Measurements from ENCODE around the gene RAB20. TPM values are rescaled to one million over a fixed set of nuclear protein-coding genes. Genes with fewer than 3 reads are reported as not detected.

RAB20 gene
- polyA plus RNA-seq, 1 experiment, result 2.2 TPM

DNA sequence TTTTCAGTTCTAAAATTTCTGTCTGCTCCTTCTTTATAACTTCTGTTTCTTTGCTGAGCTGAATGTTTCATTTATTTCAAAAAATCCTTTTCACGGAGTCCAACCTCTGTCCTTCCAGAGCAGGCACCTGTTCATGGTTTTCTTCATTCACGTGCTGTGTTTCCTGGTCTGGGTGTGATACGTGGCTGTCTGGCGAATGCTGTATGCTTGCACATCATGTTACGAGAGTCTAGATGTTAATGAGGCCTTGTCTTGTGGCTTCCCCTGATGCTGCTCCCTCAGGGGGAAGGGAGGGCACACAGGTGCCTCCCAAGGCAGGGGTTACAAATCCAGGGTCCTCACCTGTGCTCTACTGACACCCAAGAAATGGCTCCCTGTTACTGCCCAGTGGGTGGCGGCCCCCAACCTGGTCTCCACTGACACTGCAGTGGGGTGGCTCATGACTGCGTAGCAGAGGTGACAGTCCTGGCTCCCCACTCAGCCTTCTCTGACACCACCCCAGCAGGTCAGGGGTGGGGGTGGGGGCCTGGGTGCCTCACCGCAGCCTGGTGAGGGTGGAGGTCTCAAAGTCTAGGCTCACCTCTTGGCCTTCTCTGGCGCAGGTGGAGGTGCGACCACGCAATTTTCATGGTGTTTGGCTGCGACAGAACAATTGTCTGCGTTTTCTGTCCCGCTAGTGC, 20.1 kb upstream of the RAB20 start:
- DNase-seq (ENCODE audit: low read depth, low spot score), result no peak
- Histone ChIP-seq H3K4me3 (ENCODE audit: low read depth, low read length) (no peak overlapping the region), H3K27me3 (ENCODE audit: control insufficient read depth, insufficient read depth, low read length) (peaks cover 8% of the 10 kb centered on the region), H3K27ac (ENCODE audit: low read depth, low read length) (no peak overlapping the region), H3K9me3 (ENCODE audit: control insufficient read depth, insufficient read depth, low read length) (no peaks in the 10 kb centered on the region)
- POLR2A ChIA-PET, result no interaction called here
- CTCF ChIA-PET, result no interaction called here
- TF ChIP-seq, protein P1, sequence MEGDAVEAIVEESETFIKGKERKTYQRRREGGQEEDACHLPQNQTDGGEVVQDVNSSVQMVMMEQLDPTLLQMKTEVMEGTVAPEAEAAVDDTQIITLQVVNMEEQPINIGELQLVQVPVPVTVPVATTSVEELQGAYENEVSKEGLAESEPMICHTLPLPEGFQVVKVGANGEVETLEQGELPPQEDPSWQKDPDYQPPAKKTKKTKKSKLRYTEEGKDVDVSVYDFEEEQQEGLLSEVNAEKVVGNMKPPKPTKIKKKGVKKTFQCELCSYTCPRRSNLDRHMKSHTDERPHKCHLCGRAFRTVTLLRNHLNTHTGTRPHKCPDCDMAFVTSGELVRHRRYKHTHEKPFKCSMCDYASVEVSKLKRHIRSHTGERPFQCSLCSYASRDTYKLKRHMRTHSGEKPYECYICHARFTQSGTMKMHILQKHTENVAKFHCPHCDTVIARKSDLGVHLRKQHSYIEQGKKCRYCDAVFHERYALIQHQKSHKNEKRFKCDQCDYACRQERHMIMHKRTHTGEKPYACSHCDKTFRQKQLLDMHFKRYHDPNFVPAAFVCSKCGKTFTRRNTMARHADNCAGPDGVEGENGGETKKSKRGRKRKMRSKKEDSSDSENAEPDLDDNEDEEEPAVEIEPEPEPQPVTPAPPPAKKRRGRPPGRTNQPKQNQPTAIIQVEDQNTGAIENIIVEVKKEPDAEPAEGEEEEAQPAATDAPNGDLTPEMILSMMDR (IDR thresholded peaks at IDR 0.05; ENCODE audit: low read depth, low read length), result no peak

DNA sequence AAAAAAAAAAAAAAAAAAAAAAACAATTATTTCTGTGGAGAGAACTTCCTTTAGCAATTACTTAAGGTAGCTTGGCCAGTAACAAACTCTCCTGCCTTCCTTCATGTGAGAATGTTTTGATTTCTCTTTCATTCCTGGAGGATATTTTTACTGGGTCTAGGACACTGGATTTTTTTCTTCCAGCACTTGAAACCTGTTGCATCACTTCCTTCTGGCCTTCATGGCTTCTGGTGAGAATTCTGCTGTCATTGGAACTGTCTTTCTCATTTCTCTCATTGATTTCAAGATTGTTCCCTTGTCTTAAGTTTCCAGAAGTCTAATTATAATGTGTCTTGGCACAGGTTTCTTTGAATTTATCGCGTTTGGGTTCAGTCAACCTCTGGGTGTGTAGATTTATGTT, 19.3 kb upstream of the RAB20 start:
- Histone ChIP-seq H3K27ac (ENCODE audit: low read depth, low read length) (no peak overlapping the region), H3K27me3 (ENCODE audit: control insufficient read depth, insufficient read depth, low read length) (peaks cover 10% of the 10 kb centered on the region), H3K4me3 (ENCODE audit: low read depth, low read length) (no peak overlapping the region), H3K9me3 (ENCODE audit: control insufficient read depth, insufficient read depth, low read length) (no peaks in the 10 kb centered on the region; the same call in 1 of the 2 replicates)
- no peak for DNase-seq (ENCODE audit: low read depth, low spot score)
- ChIA-PET POLR2A (no interaction called here), CTCF (no interaction called here)
- TF ChIP-seq, protein P1 (IDR thresholded peaks at IDR 0.05; ENCODE audit: low read depth, low read length), result no peak

DNA sequence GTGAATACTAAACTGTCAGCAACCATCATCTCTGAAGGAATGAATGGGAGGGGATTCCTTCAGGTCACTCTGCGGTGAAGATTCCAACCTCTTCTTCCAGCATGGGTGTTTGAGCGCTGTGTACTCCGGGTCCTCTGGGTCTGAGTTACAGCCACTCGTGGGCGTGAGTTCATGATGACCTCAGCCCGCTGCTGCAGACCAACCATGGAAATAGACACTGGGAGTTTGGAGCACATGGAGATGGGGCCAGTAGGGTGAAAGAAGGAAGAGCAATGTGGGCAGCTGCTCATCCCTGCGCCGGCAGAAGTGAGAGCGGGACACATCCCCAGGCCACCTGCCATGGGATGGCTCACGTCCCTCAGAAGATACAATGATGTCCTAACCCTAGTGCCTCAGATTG, 16.8 kb upstream of the RAB20 start:
- DNase-seq (ENCODE audit: low read depth, low spot score), result no peak
- Histone ChIP-seq H3K9me3 (ENCODE audit: control insufficient read depth, insufficient read depth, low read length) (no peaks in the 10 kb centered on the region; the same call in 1 of the 2 replicates), H3K27ac (ENCODE audit: low read depth, low read length) (no peak overlapping the region), H3K27me3 (ENCODE audit: control insufficient read depth, insufficient read depth, low read length) (peaks cover 25% of the 10 kb centered on the region), H3K4me3 (ENCODE audit: low read depth, low read length) (no peak overlapping the region)
- ChIA-PET POLR2A (no interaction called here), CTCF (no interaction called here)
- TF ChIP-seq, protein P1 (IDR thresholded peaks at IDR 0.05; ENCODE audit: low read depth, low read length), result no peak

DNA sequence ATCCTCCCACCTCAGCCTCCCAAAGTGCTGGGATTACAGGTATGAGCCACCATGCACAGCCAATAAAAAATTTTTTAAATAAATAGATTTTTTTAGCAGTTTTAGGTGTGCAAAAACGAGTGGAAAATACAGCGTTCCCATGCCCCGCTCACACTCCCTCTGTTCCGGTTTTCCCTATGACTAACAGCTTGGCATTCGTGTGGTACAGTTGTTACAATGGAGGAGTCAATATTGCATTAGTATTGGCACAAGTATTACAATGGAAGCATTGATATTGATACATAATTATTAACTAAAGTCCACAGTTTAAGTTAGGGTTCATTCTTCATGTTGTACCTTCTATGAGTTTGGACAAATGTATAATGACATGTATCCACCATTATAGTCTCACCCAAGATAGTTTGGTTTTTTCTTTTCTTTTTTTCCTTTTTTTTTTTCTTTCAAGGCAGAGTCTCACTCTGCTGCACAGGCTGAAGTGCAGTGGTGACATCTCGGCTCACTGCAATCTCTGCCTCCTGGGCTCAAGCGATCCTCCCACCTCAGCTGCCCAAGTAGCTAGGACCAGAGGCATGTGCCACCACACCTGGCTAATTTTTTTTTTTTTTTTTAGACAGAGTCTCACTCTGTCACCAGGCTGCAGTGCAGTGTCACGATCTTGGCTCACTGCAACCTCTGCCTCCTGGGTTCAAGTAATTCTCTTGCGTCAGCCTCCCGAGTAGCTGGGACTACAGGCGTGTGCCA, 15.4 kb upstream of the RAB20 start:
- no peak overlapping the region for H3K4me3 ChIP-seq (ENCODE audit: low read depth, low read length)
- no peak overlapping the region for H3K27ac ChIP-seq (ENCODE audit: low read depth, low read length)
- no peak for DNase-seq (ENCODE audit: low read depth, low spot score)
- ChIA-PET POLR2A (no interaction called here), CTCF (no interaction called here)
- H3K27me3 ChIP-seq (ENCODE audit: control insufficient read depth, insufficient read depth, low read length), result peaks cover 36% of the 10 kb centered on the region
- no peaks in the 10 kb centered on the region; the same call in 1 of the 2 replicates for H3K9me3 ChIP-seq (ENCODE audit: control insufficient read depth, insufficient read depth, low read length)
- TF ChIP-seq, protein P1 (IDR thresholded peaks at IDR 0.05; ENCODE audit: low read depth, low read length), result no peak

DNA sequence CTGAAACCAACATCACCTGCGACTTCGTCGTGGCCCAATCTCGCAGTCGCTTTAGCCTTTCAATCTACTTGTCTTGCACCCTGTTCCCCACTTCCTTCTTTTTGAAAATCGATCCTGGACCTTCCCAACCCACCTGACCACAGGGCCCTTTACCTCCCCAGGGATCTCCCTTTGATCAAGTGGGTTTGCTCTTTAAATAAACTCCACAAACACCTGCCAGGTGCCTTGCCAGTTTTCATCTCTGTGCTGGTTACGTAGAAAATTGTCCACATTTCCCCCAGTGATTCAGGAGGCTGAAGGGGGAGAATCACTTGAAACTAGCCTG, 14.5 kb upstream of the RAB20 start:
- no peak for DNase-seq (ENCODE audit: low read depth, low spot score)
- H3K4me3 ChIP-seq (ENCODE audit: low read depth, low read length), result no peak overlapping the region
- peaks cover 44% of the 10 kb centered on the region for H3K27me3 ChIP-seq (ENCODE audit: control insufficient read depth, insufficient read depth, low read length)
- TF ChIP-seq, protein P1 (IDR thresholded peaks at IDR 0.05; ENCODE audit: low read depth, low read length), result no peak
- ChIA-PET CTCF (no interaction called here), POLR2A (no interaction called here)
- no peaks in the 10 kb centered on the region; the same call in 1 of the 2 replicates for H3K9me3 ChIP-seq (ENCODE audit: control insufficient read depth, insufficient read depth, low read length)
- no peak overlapping the region for H3K27ac ChIP-seq (ENCODE audit: low read depth, low read length)
